Right lobe of liver (tissue), 6 donors: ENCODE results near the gene IYD. TPM values are rescaled to one million over a fixed set of nuclear protein-coding genes. Genes with fewer than 3 reads are reported as not detected.

Experiments
- ATAC-seq, 4 donors: fragments of 200-7000 bp; cut with Tn5 transposase; one replicate each; pipeline ENCODE4 v1.9.1; 2020; ENCODE audit warnings: mild to moderate bottlenecking in 4 of 4, moderate library complexity in 4 of 4
- DNase-seq, 3 donors: peaks; one replicate each; pipeline ENCODE4 v3.0.0-alpha.2; 2020
- H3K27ac ChIP-seq, 3 donors: fragments of 200-600 bp; one replicate each; pipeline ENCODE4 v1.8.0; 2022
- H3K27me3 ChIP-seq, 2 donors: fragments of 200-600 bp; one replicate each; pipeline ENCODE4 v1.8.0; 2022
- H3K36me3 ChIP-seq, 4 donors: fragments of 200-600 bp; sonication (generic) in 1 of 4; one replicate each; pipeline versions ENCODE4 v1.5.1 to v1.8.0; 2017 to 2022; ENCODE audit warnings: control low read depth in 1 of 4
- H3K4me1 ChIP-seq, 4 donors: fragments of 200-600 bp; sonication (generic) in 1 of 4; one replicate each; pipeline versions ENCODE4 v1.5.1 to v1.8.0; 2017 to 2022; ENCODE audit warnings: control low read depth in 1 of 4
- H3K4me3 ChIP-seq, 3 donors: fragments of 200-600 bp; one replicate each; pipeline ENCODE4 v1.8.0; 2022
- H3K9me3 ChIP-seq, 4 donors: fragments of 200-600 bp; sonication (generic) in 1 of 4; one replicate each; pipeline versions ENCODE4 v1.5.1 to v1.8.0; 2017 to 2022; ENCODE audit warnings: control low read depth in 1 of 4
- POLR2A ChIP-seq: fragments of 450-650 bp; IDR thresholded peaks from one replicate; pipeline ENCODE4 v1.6.1; 2017; ENCODE audit warnings: antibody characterized with exemption, mild to moderate bottlenecking
- WGBS: methylation state at CpG from one replicate; pipeline ENCODE4 v1.1.6; 2018; ENCODE audit warnings: low coverage, low lambda C conversion rate; ENCODE audit not compliant: insufficient coverage; ENCODE audit errors: missing lambda C conversion rate; 5-methylcytosine and 5-hydroxymethylcytosine counted together
- intact Hi-C, 2 donors: fragments of 100-400 bp; cut with DNase I; formaldehyde crosslinking; loops; one replicate each; pipeline versions ENCODE4 v1.11.2 to v1.14.1; 2022
- total RNA-seq, 6 experiments: library from RNA; depleted of rRNA in 2 of 6; stranded (reverse); fragments of >200 nt in 2 of 6; fragmentation: NEBNext Ultra II Directional in 3 of 6; extraction: Animal tissue kit (Norgen Biotek cat#: 25700) in 3 of 6; gene quantifications; one replicate each; pipeline versions ENCODE4 v1.1.0 to v1.2.4, GENCODE V29; 2016 to 2023
- TF ChIP-seq, protein P1 (sequence below), 4 donors: fragments of 200-600 bp in 3 of 4; fragments of 450-650 bp in 1 of 4; IDR thresholded peaks; one replicate each; pipeline versions ENCODE4 v1.5.1 to v1.8.0; 2016 to 2022; ENCODE audit warnings: antibody characterized with exemption in 4 of 4, mild to moderate bottlenecking in 2 of 4
- donor health status: DM: no; HTN: yes; CAD: no.
- donor health status: DM: no; HTN: no; CAD: no.
- donor health status: DM: no; HTN: no; CAD: no.
- donor health status: DM: no; HTN: yes; CAD: no.
- donor health status: DM: no; HTN: yes; CAD: no.

IYD gene
- total RNA-seq, 6 experiments from 2014 or later, result 5.8 to 21.6 (median 16.1) TPM

DNA sequence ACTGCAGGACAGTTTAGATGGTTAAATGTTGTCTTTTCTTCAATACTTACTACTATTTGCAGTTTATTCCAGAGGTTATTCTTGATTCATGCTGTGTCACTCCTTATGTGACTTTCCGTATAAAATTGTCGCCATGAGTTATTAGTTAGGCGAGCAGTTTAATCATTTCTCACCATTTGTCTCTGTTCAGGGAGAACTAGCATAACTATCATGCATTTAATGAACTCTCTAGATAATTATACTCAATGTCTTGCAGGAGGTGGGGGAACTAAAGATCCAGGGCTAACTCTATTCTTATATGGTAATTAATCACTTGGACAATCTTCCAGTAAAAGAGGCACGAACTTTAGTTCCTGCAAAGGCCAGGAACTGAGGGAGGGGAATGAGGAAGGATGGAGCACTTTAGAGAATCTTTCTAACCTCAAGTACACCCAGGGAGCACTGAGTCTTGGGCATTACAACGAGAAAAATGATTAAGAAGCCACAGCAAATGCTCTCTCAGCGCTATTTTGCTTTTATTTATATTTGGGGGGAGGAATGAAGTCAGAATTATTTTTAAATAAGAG is 58.3 kb downstream of the IYD start:
- H3K36me3 ChIP-seq, result no peaks in the 10 kb centered on the region
- H3K4me3 ChIP-seq, result no peak overlapping the region
- no peak overlapping the region for H3K27ac ChIP-seq
- H3K27me3 ChIP-seq, result no peaks in the 10 kb centered on the region
- ATAC-seq (peak in 2 of 4 donors; percentile 9 to 29), DNase-seq (no peak)
- peaks cover 0 to 9% (median 4%) of the 10 kb centered on the region in 4 donors for H3K4me1 ChIP-seq
- H3K9me3 ChIP-seq, result no peaks in the 10 kb centered on the region
- no peak for TF ChIP-seq POLR2A
- TF ChIP-seq, protein P1, sequence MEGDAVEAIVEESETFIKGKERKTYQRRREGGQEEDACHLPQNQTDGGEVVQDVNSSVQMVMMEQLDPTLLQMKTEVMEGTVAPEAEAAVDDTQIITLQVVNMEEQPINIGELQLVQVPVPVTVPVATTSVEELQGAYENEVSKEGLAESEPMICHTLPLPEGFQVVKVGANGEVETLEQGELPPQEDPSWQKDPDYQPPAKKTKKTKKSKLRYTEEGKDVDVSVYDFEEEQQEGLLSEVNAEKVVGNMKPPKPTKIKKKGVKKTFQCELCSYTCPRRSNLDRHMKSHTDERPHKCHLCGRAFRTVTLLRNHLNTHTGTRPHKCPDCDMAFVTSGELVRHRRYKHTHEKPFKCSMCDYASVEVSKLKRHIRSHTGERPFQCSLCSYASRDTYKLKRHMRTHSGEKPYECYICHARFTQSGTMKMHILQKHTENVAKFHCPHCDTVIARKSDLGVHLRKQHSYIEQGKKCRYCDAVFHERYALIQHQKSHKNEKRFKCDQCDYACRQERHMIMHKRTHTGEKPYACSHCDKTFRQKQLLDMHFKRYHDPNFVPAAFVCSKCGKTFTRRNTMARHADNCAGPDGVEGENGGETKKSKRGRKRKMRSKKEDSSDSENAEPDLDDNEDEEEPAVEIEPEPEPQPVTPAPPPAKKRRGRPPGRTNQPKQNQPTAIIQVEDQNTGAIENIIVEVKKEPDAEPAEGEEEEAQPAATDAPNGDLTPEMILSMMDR (IDR thresholded peaks at IDR 0.05), result no peak
- 61% methylated on average over 6 of the region's 6 CpGs for WGBS
- intact Hi-C loops, result loop anchor here (5.0 to 10.0 kb wide), 2 partner anchors 100 to 388 kb away; no protein-coding TSS in a partner anchor

DNA sequence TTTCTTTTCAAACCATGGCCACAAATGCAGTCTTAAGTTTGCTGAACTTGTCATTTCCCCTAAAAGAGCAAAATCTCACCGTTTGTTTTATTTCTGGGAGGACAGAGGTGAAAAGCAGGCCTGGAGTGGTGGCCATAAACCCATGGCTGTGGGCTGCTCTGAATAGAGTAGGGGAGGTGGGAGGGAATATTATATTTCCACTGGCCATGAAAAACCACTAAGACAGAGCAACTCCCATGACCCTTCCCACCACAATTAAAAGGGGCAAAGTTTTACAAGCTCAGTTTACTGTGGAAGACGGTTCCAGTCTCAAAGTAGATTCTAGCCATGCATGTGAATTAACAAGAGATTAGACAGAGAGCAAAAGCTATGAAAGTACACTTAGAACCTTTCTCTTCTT is 59.0 kb downstream of the IYD start:
- no peak for TF ChIP-seq POLR2A
- TF ChIP-seq, protein P1 (IDR thresholded peaks at IDR 0.05), result no peak
- intact Hi-C loops, result loop anchor here (5.0 to 10.0 kb wide), 2 partner anchors 99 to 387 kb away; no protein-coding TSS in a partner anchor
- H3K4me1 ChIP-seq, result peaks cover 0 to 9% (median 4%) of the 10 kb centered on the region in 4 donors
- no peaks in the 10 kb centered on the region for H3K9me3 ChIP-seq
- H3K27ac ChIP-seq, result no peak overlapping the region
- H3K27me3 ChIP-seq, result no peaks in the 10 kb centered on the region
- no peak overlapping the region for H3K4me3 ChIP-seq
- no peaks in the 10 kb centered on the region for H3K36me3 ChIP-seq
- WGBS, result 82% methylated on average over 2 of the region's 2 CpGs
- DNase-seq, result no peak
- ATAC-seq, result no peak

DNA sequence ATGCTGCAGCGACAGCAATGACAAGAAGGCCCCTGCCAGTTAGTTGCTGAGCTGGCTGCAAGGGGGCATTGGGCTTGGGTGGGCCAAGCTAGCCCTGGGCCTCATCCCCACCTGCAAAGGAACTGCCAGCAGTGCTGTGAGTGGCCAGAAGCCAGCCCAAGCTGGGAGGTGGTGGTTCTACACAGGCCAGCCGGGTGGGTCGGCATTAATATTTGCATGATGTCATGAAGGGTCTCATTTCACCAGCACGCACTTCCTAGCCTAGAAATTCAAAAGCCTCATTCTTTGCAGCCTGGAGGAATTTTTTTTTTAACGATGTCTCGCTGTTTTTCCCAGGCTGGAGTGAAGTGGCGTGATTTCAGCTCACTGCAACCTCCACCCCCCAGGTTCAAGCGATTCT is 62.0 kb downstream of the IYD start:
- intact Hi-C loops, result no loop called here
- Histone ChIP-seq H3K4me1 (peaks cover 0 to 9% (median 1%) of the 10 kb centered on the region in 4 donors), H3K36me3 (no peaks in the 10 kb centered on the region), H3K4me3 (no peak overlapping the region), H3K27me3 (no peaks in the 10 kb centered on the region), H3K27ac (no peak overlapping the region), H3K9me3 (no peaks in the 10 kb centered on the region)
- ATAC-seq, result no peak
- TF ChIP-seq, protein P1 (IDR thresholded peaks at IDR 0.05), result no peak
- TF ChIP-seq POLR2A, result no peak
- DNase-seq, result no peak
- WGBS, result 100% methylated on average over 5 of the region's 8 CpGs

DNA sequence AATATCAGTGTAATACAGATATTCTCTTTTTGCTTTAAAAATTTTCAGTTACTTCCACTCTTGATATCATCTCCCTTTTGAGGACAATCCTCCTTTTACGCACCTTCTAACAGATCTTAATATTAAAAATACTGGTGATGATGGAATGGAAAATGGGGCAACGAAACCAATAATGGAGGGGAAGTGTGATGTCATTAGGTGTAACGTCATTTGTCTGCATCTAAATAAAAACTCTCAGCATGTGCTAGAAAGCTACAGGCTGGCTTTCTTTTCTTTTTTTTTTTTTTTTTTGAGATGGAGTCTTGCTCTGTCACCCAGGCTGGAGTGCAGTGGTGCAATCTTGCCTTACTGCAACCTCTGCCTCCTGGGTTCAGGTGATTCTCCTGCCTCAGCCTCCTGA is 66.5 kb downstream of the IYD start:
- H3K27ac ChIP-seq, result no peak overlapping the region
- TF ChIP-seq, protein P1 (IDR thresholded peaks at IDR 0.05), result no peak
- TF ChIP-seq POLR2A, result no peak
- no peaks in the 10 kb centered on the region for H3K4me1 ChIP-seq
- H3K27me3 ChIP-seq, result no peaks in the 10 kb centered on the region
- H3K9me3 ChIP-seq, result peaks cover 0 to 4% (median 0%) of the 10 kb centered on the region in 4 donors
- no peaks in the 10 kb centered on the region for H3K36me3 ChIP-seq
- ATAC-seq (no peak), DNase-seq (no peak)
- no peak overlapping the region for H3K4me3 ChIP-seq
- intact Hi-C loops, result no loop called here
- WGBS, result 86% methylated on average over 3 of the region's 3 CpGs
